GM21381 (cell line): Measurements from ENCODE around the gene ACCSL.

ENCODE experiments used
- ATAC-seq: cut with Tn5 transposase; IDR thresholded peaks from one replicate; pipeline ENCODE4 v1.9.1; 2021; ENCODE audit warnings: mild to moderate bottlenecking, moderate library complexity; ENCODE audit not compliant: unreplicated experiment

ACCSL gene

DNA sequence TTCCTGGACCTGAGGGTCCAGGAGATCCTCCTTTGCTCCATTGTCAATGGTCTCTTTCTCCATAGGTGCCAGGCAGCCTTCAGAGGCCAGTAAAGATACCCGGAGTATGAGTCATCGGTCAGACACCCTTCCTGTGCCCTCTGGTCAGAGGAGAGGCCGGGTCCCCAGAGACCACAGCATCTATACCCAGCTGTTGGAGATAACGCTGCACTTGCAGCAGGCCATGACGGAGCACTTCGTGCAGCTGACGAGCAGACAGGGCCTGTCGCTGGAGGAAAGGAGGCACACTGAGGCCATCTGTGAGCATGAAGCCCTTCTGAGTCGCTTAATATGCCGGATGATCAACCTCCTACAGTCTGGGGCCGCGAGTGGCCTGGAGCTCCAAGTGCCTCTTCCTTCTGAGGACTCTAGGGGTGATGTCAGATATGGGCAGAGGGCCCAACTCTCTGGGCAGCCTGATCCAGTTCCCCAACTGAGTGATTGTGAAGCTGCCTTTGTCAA lies at the start of gene ACCSL:
Gene ACCSL (plus strand): TSS at position 51 of the 501 bp plus-strand sequence. CDS start 56 bp downstream, at position 107.
- ATAC-seq, result no peak

DNA sequence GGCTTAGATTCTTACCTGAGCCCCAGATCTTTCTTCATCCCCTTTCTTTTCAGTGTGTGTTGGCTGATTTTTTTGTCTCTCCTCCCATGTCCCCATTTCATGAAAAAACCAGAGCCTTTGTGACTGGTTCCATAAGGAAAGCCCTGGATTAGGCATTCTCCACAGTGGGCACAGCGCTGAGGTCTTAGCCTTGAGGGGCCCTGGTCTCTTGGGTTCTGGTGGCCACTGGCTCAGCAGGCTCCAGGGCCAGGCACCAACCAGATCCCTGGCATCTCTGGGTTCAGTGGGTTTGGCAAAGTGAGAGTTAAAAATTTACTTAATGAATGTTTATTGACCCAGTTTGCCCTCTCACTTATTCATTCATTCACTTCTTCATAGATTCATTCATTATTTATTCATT lies 49.5 kb upstream of the ACCSL start:
- ATAC-seq, result no peak

DNA sequence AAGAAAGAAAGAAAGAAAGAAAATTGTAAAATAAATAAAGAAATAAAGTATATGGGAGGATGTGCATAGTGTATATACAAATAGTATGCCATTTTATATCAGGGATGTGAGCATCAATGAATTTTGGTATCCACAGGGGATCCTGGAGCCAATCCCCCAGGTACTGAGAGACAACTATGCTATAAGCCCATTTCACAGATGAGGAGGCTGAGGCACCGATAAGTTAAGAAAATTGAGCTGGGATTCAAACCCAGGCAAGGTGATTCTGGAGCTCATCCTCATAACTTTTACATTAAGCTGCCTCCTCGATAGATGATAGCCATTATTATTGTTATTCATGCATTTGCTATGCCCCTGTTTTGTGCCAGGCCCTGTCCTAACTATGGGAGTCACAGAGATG lies 47.0 kb upstream of the ACCSL start:
- no peak for ATAC-seq

DNA sequence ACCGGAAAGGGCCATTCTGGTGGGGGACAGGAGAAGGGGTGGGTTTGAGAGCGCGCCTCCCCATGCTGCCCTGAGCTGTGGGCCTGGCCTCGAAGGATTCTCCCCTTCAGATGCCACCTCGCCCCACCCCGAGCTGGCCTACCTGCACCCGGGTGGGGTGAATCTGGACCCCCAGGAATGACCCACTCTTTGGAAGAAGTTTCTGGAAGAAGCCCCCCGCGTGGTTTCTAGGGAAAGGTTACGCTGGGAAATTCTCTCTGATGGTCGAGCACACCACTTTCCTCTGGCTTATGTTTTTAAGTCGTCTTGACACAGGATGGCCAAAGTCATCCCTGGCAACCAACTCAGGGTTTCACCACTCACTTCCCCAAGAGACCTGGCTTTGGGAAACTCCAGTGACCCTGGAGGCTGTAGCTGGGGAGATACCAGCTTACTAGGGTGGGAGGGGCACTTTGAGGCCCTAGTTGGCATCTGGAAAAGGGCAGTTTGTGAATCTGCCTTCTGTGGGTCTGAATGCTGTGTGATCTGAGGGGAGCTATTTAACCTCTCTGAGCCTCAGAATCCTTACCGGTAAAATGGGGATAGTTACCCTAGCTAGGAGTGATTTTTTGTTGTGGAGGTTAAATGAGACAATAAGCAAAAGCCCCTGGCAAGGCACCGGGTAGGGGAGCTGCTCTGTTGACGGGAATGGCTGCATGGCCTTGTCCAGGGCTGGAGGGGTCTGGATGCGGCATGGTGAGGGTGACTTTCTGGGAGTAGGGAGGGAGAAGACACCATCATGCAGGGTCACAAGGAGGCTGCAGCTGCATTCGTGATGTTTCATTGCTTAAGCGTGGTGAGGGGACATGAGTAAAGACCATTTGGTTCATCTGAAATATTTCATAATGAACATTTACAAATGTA lies 45.3 kb upstream of the ACCSL start:
- no peak for ATAC-seq

DNA sequence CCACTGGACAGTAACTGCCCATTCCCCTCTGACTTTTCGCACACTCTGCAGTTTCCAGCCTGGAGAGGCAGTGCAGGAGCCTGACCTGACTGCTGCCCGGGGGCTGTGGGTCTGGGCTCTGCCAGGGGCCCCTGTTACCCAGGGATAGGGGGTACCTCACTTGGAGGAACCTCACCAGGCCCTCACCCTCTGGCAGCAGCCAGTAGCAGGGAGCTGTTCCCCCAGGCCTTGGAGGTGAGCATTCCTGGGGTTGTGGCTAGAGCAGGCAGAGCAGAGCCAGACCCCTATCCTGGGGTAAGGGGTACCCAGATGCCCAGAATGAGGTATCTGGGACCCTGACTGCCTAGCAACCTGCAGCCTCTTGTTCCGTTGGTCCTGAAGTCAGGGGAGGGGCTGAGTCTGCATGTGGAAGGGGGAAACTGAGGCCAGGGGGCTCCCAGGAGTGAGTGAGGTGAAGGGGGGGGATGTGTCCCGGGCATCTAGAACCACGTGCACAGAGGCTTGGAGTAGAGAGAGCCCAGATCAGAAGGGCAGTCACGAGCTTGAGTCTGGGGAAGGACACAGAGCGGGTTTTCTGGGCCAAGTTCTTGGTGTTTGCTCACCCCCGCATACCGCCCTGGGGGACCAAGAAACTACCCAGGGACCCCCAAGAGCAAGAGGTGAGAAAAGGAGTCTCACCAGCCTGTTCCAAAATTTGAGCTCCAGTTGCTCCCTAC lies 43.9 kb upstream of the ACCSL start:
- ATAC-seq, result no peak

DNA sequence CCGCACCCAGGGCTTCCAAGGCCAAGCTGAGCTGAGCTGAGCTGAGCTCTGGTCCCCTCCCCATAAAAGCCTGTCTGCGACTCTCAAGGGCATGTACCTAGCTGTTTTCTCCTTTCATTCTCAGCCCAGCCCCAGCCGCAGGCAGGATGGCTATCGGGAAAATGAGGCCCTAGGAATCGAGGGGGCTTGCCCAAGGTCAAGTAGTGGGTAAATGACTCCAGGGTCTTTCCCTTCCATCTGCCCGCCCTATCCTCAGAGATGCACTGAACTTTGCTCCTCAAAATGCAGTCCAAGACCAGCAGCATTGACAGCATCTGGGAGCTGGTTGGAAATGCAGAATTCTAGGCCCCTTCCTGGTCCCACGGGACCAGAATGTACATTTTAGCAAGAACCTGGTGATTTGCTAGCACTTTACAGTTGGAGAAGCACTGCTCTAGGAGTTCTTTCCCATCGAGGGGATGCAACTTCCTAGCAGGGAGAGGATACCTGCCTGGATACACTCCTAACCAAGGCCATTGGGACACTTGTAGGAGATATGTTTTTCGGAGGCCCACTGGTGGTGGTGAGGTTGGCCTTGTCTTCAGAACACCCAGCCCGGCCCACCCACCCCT lies 43.2 kb upstream of the ACCSL start:
- ATAC-seq, result no peak

DNA sequence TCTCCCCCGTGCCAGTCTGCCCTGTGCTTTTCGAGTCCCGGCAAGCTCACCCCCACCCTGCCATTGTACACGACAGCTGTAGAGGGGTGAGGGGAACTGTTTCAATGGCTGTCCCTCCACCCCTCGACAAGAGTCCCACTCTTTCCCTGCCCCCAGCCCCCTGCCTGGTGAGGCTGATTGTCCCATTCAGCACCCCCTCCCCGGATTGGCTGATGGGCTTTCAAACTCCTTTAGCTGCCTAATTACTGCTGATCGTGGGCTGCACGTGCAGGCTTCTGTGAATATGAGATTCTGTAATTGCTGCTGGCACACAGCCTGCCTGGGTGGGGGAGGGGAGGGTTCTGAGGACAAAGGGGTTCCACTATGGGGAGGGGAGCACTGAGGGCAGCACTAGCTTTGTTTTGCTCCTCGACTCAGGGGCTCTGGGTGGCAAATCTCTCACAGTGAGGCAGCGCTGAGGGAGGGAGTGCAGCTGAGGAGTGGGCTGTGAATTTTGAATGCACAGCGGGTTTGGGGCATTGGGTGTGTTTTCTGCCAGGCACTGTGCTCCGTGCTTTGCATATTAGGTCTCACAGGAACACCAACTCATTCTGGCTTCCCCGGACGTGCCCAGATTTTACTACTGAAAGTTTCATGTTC lies 42.6 kb upstream of the ACCSL start:
- no peak for ATAC-seq

DNA sequence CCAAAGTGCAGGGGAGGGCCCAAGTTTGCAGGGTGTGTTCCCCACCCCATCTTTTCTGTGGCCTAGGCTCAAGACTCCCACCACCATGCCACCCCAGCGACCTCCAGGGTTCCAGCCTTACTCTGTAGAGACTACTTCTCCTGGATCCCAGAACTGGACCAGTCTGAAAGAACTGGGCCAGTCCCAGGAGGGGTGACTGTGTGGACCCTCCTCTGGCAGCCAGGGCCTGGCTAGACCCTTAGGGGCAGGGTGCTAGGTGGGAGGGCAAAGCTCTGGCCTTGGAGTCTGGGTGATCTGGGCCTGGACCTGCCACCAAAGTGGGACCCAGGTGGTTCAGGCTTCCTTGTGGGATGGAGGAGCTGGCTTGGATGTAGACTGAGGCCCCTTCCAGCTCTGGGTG lies 41.8 kb upstream of the ACCSL start:
- no peak for ATAC-seq

DNA sequence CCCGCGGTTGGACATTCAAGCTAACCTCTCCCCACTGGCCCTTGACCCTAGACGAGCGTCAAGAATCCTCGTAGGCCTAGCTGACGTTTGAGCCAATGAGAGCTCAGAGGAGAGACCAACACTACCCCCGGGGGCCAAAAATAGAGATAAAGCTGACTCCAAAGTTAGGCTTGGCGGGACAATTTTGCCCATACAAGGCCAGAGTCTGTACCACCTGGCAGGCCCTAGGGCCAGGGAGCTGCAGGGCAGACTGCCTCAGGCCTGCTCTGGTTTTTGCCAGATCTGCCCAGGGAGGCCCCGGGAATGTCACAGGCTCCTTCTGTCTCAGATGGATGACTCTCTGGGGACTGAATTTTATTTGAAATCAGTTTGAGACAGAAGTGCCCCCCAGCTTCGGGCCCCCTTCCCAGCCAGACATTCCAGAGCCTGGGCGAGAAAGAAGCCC lies 40.8 kb upstream of the ACCSL start:
- no peak for ATAC-seq

DNA sequence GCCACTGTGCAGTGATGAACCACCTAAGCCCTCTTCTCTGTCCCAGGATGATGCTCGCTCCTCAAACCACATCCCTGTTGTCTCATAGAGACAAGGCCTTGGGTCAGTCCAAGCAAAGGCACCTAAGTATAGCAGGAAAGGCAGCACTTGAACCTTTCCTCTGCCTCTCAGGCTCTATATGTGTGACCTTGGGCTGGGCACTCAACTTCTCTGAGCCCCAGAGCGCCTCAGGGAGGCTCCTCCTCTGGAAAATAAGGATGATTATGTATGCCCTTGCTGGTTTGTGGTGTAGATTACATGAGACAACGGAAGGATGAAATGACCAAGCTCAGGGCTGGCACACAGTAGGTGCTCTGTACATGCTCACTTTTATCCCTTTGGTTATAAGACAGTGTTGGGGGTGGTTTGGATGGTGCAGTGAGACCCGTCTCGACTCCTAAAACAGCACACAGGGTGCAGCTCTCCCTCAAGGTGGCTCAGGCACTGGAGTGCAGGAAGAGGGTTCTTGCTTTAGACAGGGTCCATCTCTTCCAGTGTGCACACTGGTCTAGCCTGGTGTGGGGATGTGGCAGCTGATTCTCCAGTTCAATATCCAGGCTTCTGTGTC lies 40.2 kb upstream of the ACCSL start:
- ATAC-seq, result no peak

DNA sequence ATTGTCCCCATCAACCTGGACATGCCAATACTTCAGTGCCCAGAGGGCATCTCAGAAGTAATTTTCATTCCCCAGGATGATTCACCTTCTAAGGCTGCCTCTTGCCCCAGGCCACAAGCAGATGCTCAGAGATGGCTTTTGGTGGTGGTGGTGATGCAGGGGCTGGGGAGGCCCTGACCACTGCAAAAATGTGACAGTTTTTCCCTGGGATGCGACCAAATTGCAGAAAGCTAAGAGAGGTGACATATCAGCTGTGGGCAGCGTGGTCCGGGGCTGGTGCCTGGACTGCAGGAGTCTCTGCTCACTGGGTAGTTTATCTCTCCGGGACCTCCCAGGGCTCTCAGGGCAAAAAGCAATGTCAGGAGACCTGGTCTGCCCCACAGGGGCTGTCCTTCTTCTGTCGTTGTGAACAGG lies 39.7 kb upstream of the ACCSL start:
- no peak for ATAC-seq

DNA sequence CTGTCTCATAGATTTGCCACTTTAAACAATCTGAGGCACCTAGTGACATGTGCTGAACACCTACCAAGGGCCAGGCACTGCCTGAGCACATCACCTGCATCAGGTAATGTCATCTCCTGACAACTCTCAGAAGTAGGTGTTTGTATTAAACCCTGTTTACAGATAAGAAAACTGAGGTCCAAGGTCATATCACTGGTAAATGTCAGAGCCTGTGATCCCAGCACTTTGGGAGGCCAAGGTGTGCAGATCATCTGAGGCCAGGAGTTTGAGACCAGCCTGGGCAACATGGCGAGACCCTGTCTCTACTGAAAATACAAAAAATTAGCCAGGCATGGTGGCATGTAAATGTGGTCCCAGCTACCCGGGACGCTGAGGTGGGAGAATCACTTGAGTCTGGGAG lies 39.1 kb upstream of the ACCSL start:
- no peak for ATAC-seq

DNA sequence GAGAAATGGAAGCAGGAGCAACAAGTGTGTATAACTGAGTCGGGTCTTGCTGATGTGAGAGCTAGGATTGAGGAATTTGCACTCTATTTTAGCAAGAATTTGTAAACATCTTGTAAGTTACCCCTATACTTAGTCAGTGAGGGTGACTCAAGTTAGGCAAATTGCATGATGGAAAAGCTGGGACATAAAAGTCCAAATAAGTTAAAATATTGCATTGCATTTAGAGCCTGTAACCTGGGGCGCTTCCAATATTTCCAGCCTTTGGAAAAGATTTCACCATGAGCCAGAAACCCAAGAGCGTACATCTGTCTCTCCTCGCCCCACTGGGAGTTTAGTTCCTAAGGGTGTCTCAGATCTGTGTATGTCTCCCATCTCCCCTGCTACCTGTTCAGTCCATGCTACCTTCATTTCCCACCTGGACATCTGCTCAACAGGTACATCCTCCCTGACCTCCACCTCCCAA lies 37.0 kb upstream of the ACCSL start:
- no peak for ATAC-seq

DNA sequence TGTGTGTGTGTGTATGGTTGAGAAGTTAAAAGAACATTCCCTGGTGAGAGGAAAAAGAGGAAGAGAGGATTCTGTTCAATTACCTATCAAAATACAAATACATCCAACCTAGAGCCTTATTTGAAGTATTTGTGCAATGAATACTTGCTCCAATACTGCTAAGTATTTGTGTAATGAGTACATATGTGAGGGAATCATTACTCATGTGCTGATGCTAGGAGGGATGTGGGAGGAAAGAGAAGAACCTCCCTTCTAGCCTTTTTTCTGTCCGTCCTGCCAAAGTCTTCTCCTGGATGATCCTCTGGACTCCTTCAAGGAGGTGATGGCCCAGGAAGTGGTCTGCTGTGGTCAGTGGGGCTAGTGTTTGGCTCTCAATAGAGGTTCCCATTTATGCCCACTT lies 36.0 kb upstream of the ACCSL start:
- ATAC-seq, result no peak

DNA sequence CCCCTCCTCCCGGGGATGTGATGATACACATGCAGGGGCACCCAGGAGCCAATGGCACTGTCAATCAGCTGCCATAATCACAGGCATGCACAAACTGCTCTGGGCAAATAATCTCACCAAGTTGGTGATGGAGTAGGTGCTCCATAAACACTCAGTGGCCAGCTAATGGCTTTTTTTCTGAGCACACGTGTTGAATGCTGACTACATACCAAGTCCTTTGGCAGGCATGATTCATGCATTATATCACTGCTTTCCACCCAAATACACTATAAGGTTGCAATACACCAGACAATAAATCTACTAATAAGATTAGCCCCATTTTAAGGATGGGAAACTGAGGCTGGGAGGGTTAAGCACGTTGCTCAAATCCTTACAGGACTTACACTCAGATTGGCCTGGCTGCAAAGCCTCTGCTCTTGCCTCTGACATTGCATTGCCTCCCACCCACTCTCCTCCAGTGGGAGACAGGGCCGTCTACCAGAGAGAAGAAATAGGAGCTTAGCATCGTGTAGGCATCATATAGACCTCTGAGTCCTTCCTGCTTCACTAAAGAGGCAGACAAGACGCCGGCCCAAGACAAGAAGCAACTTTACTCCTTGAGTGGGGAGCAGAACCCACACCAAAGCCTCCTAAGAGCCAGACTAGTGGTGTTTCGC lies 32.7 kb upstream of the ACCSL start:
- ATAC-seq, result no peak

DNA sequence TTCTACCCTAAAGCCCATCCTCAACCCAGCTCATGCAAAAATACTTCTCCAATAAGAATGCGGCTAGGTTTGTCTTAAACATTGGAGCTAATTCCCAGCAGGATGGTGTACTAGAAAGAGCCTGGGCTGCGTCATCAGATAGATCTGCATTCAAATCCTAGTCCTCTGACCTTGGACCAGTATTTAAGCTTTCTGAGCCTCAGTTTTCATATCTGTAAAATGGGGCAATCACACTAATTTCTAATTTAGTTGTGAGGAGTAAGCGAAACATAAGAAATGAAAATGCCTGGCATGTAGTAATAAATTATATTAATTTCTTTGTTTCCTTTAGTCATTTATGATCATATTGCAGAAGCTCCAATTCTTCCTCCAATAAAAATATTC lies 32.2 kb upstream of the ACCSL start:
- ATAC-seq, result no peak

DNA sequence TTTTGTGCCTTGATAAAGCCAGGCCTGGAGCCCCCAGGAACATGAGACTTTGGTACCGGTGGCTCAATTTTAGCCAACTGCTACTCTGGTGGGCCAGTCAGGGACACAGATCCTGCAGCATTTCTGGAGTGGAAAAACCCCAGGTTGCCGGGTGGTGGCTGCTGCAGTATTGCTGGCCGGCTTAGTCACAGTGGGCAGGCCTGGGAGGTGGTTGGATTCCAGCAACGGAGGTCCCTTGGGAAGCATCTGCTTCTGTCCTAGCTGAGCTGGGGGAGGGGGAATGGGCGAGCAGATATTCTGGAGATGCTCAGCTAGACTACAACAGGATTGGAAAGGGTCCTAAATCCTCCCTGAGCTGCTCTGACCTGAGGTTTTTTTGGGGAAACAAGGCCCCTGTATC lies 31.6 kb upstream of the ACCSL start:
- no peak for ATAC-seq

DNA sequence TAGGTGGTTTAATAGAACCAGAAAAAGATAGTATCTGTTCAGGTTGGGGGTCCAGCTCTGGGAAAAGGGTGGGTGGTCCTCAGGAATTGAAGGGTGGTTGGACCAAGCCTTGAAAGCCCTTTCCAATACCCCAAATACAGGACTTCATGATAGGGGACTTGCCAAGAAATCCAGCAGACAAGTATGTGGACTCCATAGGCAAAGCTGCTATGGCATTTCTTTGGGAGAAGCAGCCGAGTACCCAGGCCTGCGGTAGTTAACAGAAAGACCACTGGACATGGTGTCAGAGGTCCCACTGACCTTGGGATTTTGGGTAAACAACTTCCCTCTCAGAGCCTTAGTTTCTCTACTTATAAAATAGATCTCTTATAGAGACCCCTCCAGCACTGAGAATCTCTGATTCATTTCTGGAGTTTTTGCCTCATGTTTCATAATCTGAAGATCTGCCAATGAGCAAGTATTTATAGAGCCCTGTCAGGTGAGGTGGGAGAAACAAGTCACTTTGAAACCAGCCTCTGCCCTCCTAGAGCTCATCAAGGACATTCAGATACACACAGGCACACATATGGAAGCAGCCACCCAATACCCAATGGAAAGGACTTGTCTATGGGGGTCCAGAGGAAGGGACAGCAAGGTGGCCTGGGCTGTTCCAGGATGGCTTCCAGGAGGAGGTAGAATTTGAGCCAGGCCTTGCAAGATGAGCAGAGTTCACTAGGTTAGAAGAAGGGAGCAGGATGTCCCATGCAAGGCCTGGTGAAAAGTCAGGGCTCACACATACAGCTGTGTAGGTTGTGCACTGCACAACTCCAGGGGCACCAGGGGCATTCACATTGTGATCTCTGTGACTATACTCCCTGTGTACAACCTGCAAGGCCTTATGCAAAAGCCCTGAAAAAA lies 31.0 kb upstream of the ACCSL start:
- no peak for ATAC-seq
